Right renal cortex interstitium (tissue), 3 donors: Measurements from ENCODE around the gene MACROH2A2. TPM values are rescaled to one million over a fixed set of nuclear protein-coding genes. Genes with fewer than 3 reads are reported as not detected.
"Not testable (repeated sequence)": the region's sequence is repeated elsewhere in the genome, so short reads cannot be mapped to it uniquely, and the experiment has no call there.

Experiments used
- DNase-seq, 3 donors: peaks; one replicate each; pipeline ENCODE4 v3.0.0-alpha.2; 2013; ENCODE audit warnings: low read depth in 3 of 3, low spot score in 2 of 3
- polyA plus RNA-seq, 3 donors: library from polyadenylated mRNA; unstranded; fragments of 120-200 nt; gene quantifications; one replicate each; pipeline ENCODE4 v1.2.1, GENCODE V29; 2013; ENCODE audit not compliant: insufficient read length in 3 of 3

Gene MACROH2A2
- polyA plus RNA-seq, 3 donors = 76.9 to 82.0 (median 80.5) TPM

DNA sequence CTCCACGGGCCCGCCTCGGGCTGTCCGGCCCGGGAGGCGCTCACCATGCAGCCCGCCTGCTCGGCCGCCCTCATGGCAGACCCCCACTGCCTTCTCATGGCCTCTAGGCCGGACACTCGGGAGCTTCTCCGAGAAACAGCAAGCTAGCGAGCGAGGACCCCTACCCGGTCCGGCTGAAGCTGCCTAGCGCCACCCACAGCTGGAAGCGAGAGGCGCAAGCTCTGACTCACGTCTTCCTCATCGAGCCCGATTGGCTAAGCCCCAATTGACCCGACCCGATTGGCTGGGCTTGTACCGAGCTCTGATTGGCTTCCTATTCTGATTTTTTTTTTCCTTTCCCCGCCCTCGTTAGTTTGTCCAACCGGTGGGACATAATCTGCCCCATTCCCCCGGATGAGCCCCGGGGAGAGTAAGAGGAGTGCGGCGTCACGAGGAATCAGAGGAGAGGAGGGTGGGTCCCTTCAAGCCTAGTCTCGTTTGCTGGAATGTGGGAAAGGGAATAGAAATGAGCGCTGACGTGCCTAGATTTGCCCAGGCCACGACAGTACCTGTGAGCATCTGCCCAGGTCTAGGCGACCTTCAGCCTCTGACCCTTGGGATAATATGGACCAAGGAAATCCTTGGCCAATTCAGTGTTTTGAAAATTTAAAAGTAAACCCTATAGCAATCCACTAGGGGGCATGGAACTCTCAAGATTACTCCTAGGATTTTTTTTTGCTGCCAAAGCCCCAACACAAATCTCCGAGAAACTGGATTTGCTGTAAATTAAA lies 94.0 kb downstream of the MACROH2A2 start, which contains the start of gene TYSND1:
Gene TYSND1 (minus strand): TSS at position 212 of the 770 bp plus-strand sequence. CDS start 114 bp downstream, at position 98.
- DNase-seq = peak; percentile 96 to 97 (median 97)

DNA sequence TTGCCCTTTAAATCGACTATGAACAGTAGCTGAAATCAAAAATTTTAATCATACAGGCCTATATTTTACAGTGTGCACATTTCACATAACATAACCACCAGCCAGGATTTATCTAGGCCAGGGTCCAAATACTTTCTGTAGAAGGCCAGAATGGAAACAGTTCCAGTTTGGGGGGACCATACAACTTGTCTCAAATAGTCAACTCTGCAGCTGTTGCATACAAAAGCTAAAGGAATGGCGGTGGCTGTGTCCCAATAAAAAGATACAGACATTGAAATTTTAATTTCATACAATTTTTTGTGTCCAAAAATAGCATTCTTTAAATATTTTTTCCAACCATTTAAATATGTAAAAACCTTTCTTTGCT lies 94.6 kb downstream of the MACROH2A2 start:
- DNase-seq = no peak

DNA sequence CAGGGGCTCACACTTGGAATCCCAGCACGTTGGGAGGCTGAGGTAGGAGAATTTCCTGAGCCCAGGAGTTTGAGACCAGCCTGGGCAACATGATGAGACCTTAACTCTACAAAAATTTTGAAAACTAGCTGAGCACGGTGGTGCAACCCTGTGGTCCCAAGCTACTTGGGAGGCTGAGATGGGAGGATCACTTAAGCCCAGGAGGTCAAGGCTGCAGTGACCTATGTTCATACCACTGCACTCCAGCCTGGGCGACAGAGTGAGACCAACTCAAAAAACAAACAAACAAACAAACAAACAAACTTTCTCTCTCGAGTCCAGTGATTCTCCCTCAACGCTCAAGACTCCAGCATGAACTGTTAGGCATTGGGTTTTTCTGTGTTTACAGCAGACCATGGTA lies 95.9 kb downstream of the MACROH2A2 start:
- DNase-seq = no peak

DNA sequence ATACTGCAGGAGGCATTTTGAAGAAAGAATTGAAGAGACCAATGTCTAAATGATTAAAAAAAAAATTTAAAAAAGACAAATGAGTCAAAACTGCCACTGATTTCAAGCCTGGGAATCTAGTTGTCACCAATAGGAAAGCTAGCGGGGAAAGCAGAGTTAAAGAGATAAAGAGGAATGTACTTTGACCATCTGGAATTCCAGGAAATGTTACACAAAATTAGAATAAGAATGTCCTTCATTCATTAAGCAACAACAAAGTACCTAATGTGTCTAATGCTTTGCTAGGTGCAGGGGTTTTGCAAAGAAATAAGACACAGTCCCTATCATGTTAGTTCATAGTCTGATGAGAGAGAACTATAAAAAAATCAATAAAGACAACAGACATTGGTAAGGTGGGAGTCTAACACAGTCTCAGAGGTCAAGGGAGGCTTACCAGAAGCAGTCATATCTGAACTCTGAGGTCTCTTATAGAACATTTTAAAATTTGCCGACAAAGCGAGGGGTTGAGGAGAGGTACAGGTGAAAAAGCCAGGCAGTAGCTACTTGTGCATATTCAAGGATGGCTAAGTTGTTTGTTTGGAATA lies 102.7 kb downstream of the MACROH2A2 start:
- no peak for DNase-seq

DNA sequence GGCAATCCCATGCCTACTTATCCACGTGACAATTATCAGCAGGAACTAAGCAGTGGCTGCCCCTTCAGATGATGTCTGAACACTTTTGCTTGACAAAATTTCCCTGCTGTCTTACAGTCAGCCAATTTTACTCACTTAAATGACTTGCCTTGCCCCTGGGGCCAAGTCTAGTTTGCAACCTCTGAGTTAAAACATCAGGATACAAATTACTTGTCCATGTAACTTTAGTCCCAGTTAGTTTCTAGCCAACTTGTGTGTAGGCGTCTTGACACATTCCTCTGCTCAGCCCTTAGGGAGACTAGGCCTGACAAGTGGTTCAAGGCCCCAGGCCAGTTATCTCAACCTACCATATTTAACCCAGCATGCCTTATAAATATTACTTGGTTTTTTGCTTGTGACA lies 105.5 kb downstream of the MACROH2A2 start:
- DNase-seq = no peak

DNA sequence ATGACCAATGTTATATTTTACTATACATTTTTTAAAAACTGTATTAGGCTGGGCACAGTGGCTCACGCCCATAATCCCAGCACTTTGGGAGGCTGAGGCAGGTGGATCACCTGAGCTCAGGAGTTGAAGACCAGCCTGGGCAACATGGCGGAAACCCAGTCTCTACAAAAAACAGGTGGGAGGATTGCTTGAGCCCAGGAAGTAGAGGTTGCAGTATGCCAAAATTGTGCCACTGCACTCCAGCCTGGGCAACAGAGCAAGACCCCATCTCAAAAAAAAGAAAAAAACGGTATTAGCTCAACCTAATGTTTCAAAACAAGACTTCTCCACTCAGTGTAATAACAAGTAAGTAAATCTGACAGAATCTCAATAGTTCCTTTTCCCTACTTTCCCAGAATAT lies 106.7 kb downstream of the MACROH2A2 start:
- DNase-seq = not testable (repeated sequence)

DNA sequence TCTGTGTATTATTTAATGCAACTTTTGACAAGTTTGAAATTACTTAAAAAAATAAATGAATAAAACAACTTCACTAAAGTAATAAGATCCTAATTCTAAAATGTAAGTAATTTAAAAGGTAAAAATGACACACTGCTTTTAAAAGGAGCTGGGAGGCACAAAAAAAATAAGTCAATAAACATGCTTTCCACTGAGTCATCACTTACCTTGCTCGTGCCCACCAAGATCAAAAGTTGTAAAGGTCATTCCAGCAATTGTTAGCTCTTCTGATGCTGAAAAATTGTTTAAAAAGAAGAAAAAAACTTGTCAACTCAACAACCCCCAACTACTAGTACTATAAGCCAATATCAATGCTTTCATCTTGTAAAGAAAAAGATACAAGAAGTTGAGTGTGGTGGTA lies 108.2 kb downstream of the MACROH2A2 start:
- no peak for DNase-seq

Other genes starting within 250 kb of the MACROH2A2 start
- gene AIFM2, start 80.0 kb downstream of the MACROH2A2 start, polyA plus RNA-seq = 1 to 10 TPM; 4.5 to 4.7 (median 4.6) TPM
- gene TYSND1, start 93.9 kb downstream of the MACROH2A2 start, polyA plus RNA-seq = 10 to 100 TPM in 2 of 3 donors, 1 to 10 TPM in 1; 9.1 to 11.5 (median 10.3) TPM
- 100 to 1,000 TPM; 115 to 123 (median 119) TPM for gene SAR1A, start 117.7 kb downstream of the MACROH2A2 start, polyA plus RNA-seq
- 100 to 1,000 TPM in 2 of 3 donors, 10 to 100 TPM in 1; 99.4 to 112 (median 103) TPM for gene PPA1, start 180.6 kb downstream of the MACROH2A2 start, polyA plus RNA-seq
- gene NPFFR1, start 231.2 kb downstream of the MACROH2A2 start, polyA plus RNA-seq = under 1 TPM; 0.12 to 0.15 (median 0.13) TPM